Epithelial cell of esophagus (primary cell): ENCODE results near the gene NKAIN2.
"Not testable (repeated sequence)": the region's sequence is repeated elsewhere in the genome, so short reads cannot be mapped to it uniquely, and the experiment has no call there.

Experiments
- DNase-seq: peaks from one replicate; pipeline ENCODE4 v3.0.0; 2010; ENCODE audit warnings: low read depth
- H3K4me3 ChIP-seq: 2 replicates; pipeline ENCODE4 v1.5.1; 2011; ENCODE audit warnings: mild to moderate bottlenecking, low read length, control low read depth
- CTCF ChIP-seq: IDR thresholded peaks from 2 replicates; pipeline ENCODE4 v1.5.1; 2011; ENCODE audit warnings: low read depth, mild to moderate bottlenecking, low read length, control low read depth, inconsistent platforms; ENCODE audit not compliant: insufficient read depth; ENCODE audit errors: missing control alignments

The NKAIN2 gene

GRCh38 chr6:124682751-124683150 lies 879.1 kb downstream of the NKAIN2 start:
- no peak overlapping the region for H3K4me3 ChIP-seq
- no peak for TF ChIP-seq CTCF
- no peak for DNase-seq

GRCh38 chr6:124683507-124683906 lies 879.8 kb downstream of the NKAIN2 start:
- H3K4me3 ChIP-seq, result no peak overlapping the region
- TF ChIP-seq CTCF, result no peak
- DNase-seq, result no peak

GRCh38 chr6:124684621-124685020 lies 881.0 kb downstream of the NKAIN2 start:
- no peak for DNase-seq
- no peak for TF ChIP-seq CTCF

GRCh38 chr6:124688369-124688768 lies 884.7 kb downstream of the NKAIN2 start:
- DNase-seq, result no peak
- no peak overlapping the region for H3K4me3 ChIP-seq
- TF ChIP-seq CTCF, result no peak

More at GRCh38 chr6:124684621-124685020, 881.0 kb downstream of the NKAIN2 start:
- no peak overlapping the region for H3K4me3 ChIP-seq

- TF ChIP-seq CTCF, result no peak
- H3K4me3 ChIP-seq, result no peak overlapping the region
- DNase-seq, result no peak
Observed at GRCh38 chr6:124694139-124694705, 890.6 kb downstream of the NKAIN2 start.

- no peak overlapping the region for H3K4me3 ChIP-seq
- TF ChIP-seq CTCF, result no peak
- no peak for DNase-seq
Observed at GRCh38 chr6:124699038-124699437, 895.4 kb downstream of the NKAIN2 start.

GRCh38 chr6:124703541-124703940 lies 899.9 kb downstream of the NKAIN2 start:
- DNase-seq, result no peak

GRCh38 chr6:124712532-124712931 lies 908.9 kb downstream of the NKAIN2 start:
- not testable (repeated sequence) for DNase-seq, H3K4me3 ChIP-seq

More at GRCh38 chr6:124703541-124703940, 899.9 kb downstream of the NKAIN2 start:
- H3K4me3 ChIP-seq, result no peak overlapping the region
- no peak for TF ChIP-seq CTCF
